ENCODE results near the gene CXCR1.

CXCR1 gene

GRCh38 chr2:218161644-218162043 lies 5.1 kb downstream of the CXCR1 start:
- Histone ChIP-seq H3K9me3 (peaks cover 6% of the 10 kb centered on the region), H3K4me1 (ENCODE audit: control insufficient read depth in 1 of 2, insufficient read depth in 1 of 2, low read depth in 1 of 2, low read length in 1 of 2) (peaks cover 84 to 90% of the 10 kb centered on the region in 2 experiments), H3K27me3 (no peaks in the 10 kb centered on the region), H3K4me3 (ENCODE audit: low read depth in 1 of 2, low read length in 1 of 2) (peak overlapping the region; percentile 98), H3K27ac (peak overlapping the region; percentile 91), H3K36me3 (peaks cover 41% of the 10 kb centered on the region)
- no peak for TF ChIP-seq CTCF (IDR thresholded peaks at IDR 0.05)

GRCh38 chr2:218155953-218156479 lies 10.7 kb downstream of the CXCR1 start:
- no peaks in the 10 kb centered on the region for H3K36me3 ChIP-seq
- H3K4me3 ChIP-seq (ENCODE audit: low read depth in 1 of 2, low read length in 1 of 2): peak overlapping the region; percentile 48 to 64
- H3K27ac ChIP-seq: peak overlapping the region; percentile 98
- H3K27me3 ChIP-seq: no peaks in the 10 kb centered on the region
- no peaks in the 10 kb centered on the region for H3K9me3 ChIP-seq
- peak; percentile 29 for TF ChIP-seq CTCF (IDR thresholded peaks at IDR 0.05)
- peaks cover 95 to 97% of the 10 kb centered on the region in 2 experiments for H3K4me1 ChIP-seq (ENCODE audit: control insufficient read depth in 1 of 2, insufficient read depth in 1 of 2, low read depth in 1 of 2, low read length in 1 of 2)

- TF ChIP-seq CTCF (IDR thresholded peaks at IDR 0.05): no peak
- H3K4me1 ChIP-seq (ENCODE audit: control insufficient read depth in 1 of 2, insufficient read depth in 1 of 2, low read depth in 1 of 2, low read length in 1 of 2): peaks cover 92 to 96% of the 10 kb centered on the region in 2 experiments
- no peaks in the 10 kb centered on the region for H3K27me3 ChIP-seq
- H3K27ac ChIP-seq: peak overlapping the region; percentile 98
- no peaks in the 10 kb centered on the region for H3K36me3 ChIP-seq
- H3K9me3 ChIP-seq: no peaks in the 10 kb centered on the region
- peak overlapping the region in 1 of 2 experiments; percentile 9 for H3K4me3 ChIP-seq (ENCODE audit: low read depth in 1 of 2, low read length in 1 of 2)
Observed at GRCh38 chr2:218152777-218153176, 14.0 kb downstream of the CXCR1 start.

GRCh38 chr2:218152172-218152571 lies 14.6 kb downstream of the CXCR1 start:
- peaks cover 92 to 96% of the 10 kb centered on the region in 2 experiments for H3K4me1 ChIP-seq (ENCODE audit: control insufficient read depth in 1 of 2, insufficient read depth in 1 of 2, low read depth in 1 of 2, low read length in 1 of 2)
- H3K4me3 ChIP-seq (ENCODE audit: low read depth in 1 of 2, low read length in 1 of 2): no peak overlapping the region
- H3K9me3 ChIP-seq: no peaks in the 10 kb centered on the region

GRCh38 chr2:218149848-218150440 lies 16.8 kb downstream of the CXCR1 start:
- H3K4me3 ChIP-seq (ENCODE audit: low read depth in 1 of 2, low read length in 1 of 2): peak overlapping the region; percentile 9 to 29
- H3K9me3 ChIP-seq: no peaks in the 10 kb centered on the region
- peak overlapping the region; percentile 96 for H3K27ac ChIP-seq
- no peaks in the 10 kb centered on the region for H3K27me3 ChIP-seq
- TF ChIP-seq CTCF (IDR thresholded peaks at IDR 0.05): no peak
- H3K36me3 ChIP-seq: no peaks in the 10 kb centered on the region
- H3K4me1 ChIP-seq (ENCODE audit: control insufficient read depth in 1 of 2, insufficient read depth in 1 of 2, low read depth in 1 of 2, low read length in 1 of 2): peaks cover 92 to 96% of the 10 kb centered on the region in 2 experiments

More at GRCh38 chr2:218152172-218152571, 14.6 kb downstream of the CXCR1 start:
- H3K27me3 ChIP-seq: no peaks in the 10 kb centered on the region
- H3K27ac ChIP-seq: peak overlapping the region; percentile 98
- H3K36me3 ChIP-seq: no peaks in the 10 kb centered on the region
- TF ChIP-seq CTCF (IDR thresholded peaks at IDR 0.05): no peak
